T-cell (primary cell): ENCODE measurements around the gene CAMSAP3. TPM values are rescaled to one million over a fixed set of nuclear protein-coding genes. Genes with fewer than 3 reads are reported as not detected.

Experiments used
- ATAC-seq, 4 experiments: fragments of 200-7000 bp in 3 of 4; fragments of 150-1000 bp in 1 of 4; cut with Tn5 transposase; replicated peaks in 1 of 4; 1 replicate in 3 of 4; 2 replicates in 1 of 4; pipeline ENCODE4 v1.10.0; 2021; ENCODE audit warnings: moderate library complexity in 3 of 4, mild to moderate bottlenecking in 2 of 4, moderate number of reproducible peaks in 1 of 4
- CTCF ChIA-PET, 2 donors: fragments of 300-600 bp; sonication (Branson Sonifier 250); formaldehyde crosslinking; loops; one replicate each; lab custom pipeline; 2022; ENCODE audit warnings: antibody characterized with exemption in 2 of 2; lab: Charles Lee
- POLR2A ChIA-PET, 2 donors: fragments of 300-600 bp; sonication (Branson Sonifier 250); formaldehyde crosslinking; loops; one replicate each; lab custom pipeline; 2022; ENCODE audit warnings: antibody characterized with exemption in 2 of 2; lab: Charles Lee
- DNase-seq, 35 experiments: peaks; one replicate each; pipeline versions ENCODE4 v3.0.0 to v3.0.0-alpha.2; 2013 to 2023
- H3K27ac ChIP-seq: one replicate; pipeline ENCODE4 v1.5.1; 2013; ENCODE audit warnings: low read length
- H3K27me3 ChIP-seq, 2 experiments: replicated peaks in 1 of 2; 1 replicate in 1 of 2; 2 replicates in 1 of 2; pipeline versions ENCODE4 v1.6.1 to v1.7.0; 2013; ENCODE audit warnings: low read length in 1 of 2, mixed read lengths in 1 of 2; ENCODE audit not compliant: control insufficient read depth in 2 of 2, insufficient read depth in 2 of 2; ENCODE audit errors: extremely low read depth in 1 of 2
- H3K36me3 ChIP-seq, 2 donors: 1 replicate in 1 of 2; 2 replicates in 1 of 2; pipeline versions ENCODE4 v1.6.1 to v1.7.0; 2013; ENCODE audit warnings: low read length in 1 of 2; ENCODE audit not compliant: control insufficient read depth in 2 of 2, insufficient read depth in 1 of 2; ENCODE audit errors: extremely low read depth in 1 of 2
- H3K4me1 ChIP-seq, 2 experiments: 1 replicate in 1 of 2; 2 replicates in 1 of 2; pipeline versions ENCODE4 v1.6.1 to v1.7.0; 2013; ENCODE audit warnings: low read length in 2 of 2, mixed read lengths in 1 of 2; ENCODE audit not compliant: insufficient read depth in 2 of 2, control insufficient read depth in 1 of 2; ENCODE audit errors: extremely low read depth in 1 of 2
- H3K4me3 ChIP-seq, 2 donors: 1 replicate in 1 of 2; 2 replicates in 1 of 2; pipeline versions ENCODE4 v1.5.1 to v1.7.0; 2013; ENCODE audit warnings: mild to moderate bottlenecking in 2 of 2, low read length in 1 of 2, moderate library complexity in 1 of 2; ENCODE audit not compliant: control insufficient read depth in 1 of 2; ENCODE audit errors: extremely low read depth in 1 of 2
- H3K9me3 ChIP-seq: 2 replicates; pipeline ENCODE4 v1.7.0; 2013
- H3K27ac Mint-ChIP-seq, 2 donors: one replicate each; pipeline ENCODE4 v1.8.0; 2020 to 2021; ENCODE audit warnings: mild to moderate bottlenecking in 2 of 2, mixed read lengths in 2 of 2
- H3K27me3 Mint-ChIP-seq, 2 donors: one replicate each; pipeline ENCODE4 v1.8.0; 2021 to 2022; ENCODE audit warnings: mixed read lengths in 2 of 2
- H3K36me3 Mint-ChIP-seq: one replicate; pipeline ENCODE4 v1.8.0; 2021; ENCODE audit warnings: mixed read lengths
- H3K4me1 Mint-ChIP-seq, 3 donors: one replicate each; pipeline ENCODE4 v1.8.0; 2020 to 2022; ENCODE audit warnings: mixed read lengths in 3 of 3, mild to moderate bottlenecking in 1 of 3
- H3K4me3 Mint-ChIP-seq, 3 donors: one replicate each; pipeline ENCODE4 v1.8.0; 2020 to 2022; ENCODE audit warnings: mild to moderate bottlenecking in 3 of 3, mixed read lengths in 3 of 3, moderate library complexity in 3 of 3
- H3K9me3 Mint-ChIP-seq, 3 donors: one replicate each; pipeline ENCODE4 v1.8.0; 2020 to 2022; ENCODE audit warnings: mixed read lengths in 3 of 3
- WGBS: methylation state at CpG from one replicate; pipeline ENCODE4 v1.1.5; 2013; ENCODE audit warnings: missing lambda C conversion rate; ENCODE audit not compliant: insufficient coverage; 5-methylcytosine and 5-hydroxymethylcytosine counted together
- total RNA-seq, 35 experiments: library from RNA in 6 of 35; stranded (reverse) in 6 of 35; fragments of 120-200 nt in 1 of 35; gene quantifications; one replicate each; pipeline versions ENCODE4 v1.2.1 to v1.2.4 and lab custom pipeline; 2013 to 2026

Gene CAMSAP3
- total RNA-seq, 5 donors from 2014 or later (not counting 1 experiment from before 2014, with no cell fraction given), result 0.47 to 1.3 (median 0.51) TPM

GRCh38 chr19:7600721-7601120 lies 5.1 kb downstream of the CAMSAP3 start:
- Mint-ChIP-seq H3K4me1 (peaks cover 0 to 5% (median 2%) of the 10 kb centered on the region in 3 donors), H3K27me3 (peaks cover 36 to 38% of the 10 kb centered on the region in 2 donors)
- no peak for ATAC-seq

GRCh38 chr19:7602240-7602934 lies 6.7 kb downstream of the CAMSAP3 start:
- Mint-ChIP-seq H3K4me1 (peaks cover 0 to 11% (median 0%) of the 10 kb centered on the region in 3 donors), H3K27ac (no peak overlapping the region), H3K9me3 (no peaks in the 10 kb centered on the region), H3K4me3 (no peak overlapping the region), H3K27me3 (peaks cover 33 to 34% of the 10 kb centered on the region in 2 donors), H3K36me3 (no peaks in the 10 kb centered on the region)
- POLR2A ChIA-PET, result no interaction called here
- H3K27me3 ChIP-seq, result peaks cover 2 to 54% of the 10 kb centered on the region in 2 experiments
- WGBS, result 45% methylated on average over 11 of the region's 15 CpGs
- H3K4me1 ChIP-seq, result peaks cover 4 to 7% of the 10 kb centered on the region in 2 experiments
- H3K27ac ChIP-seq, result no peak overlapping the region
- no peaks in the 10 kb centered on the region for H3K36me3 ChIP-seq
- H3K4me3 ChIP-seq, result no peak overlapping the region
- DNase-seq, result no peak
- CTCF ChIA-PET, result no interaction called here
- H3K9me3 ChIP-seq, result no peaks in the 10 kb centered on the region
- no peak for ATAC-seq

More at GRCh38 chr19:7600721-7601120, 5.1 kb downstream of the CAMSAP3 start:
- no peak overlapping the region for H3K27ac ChIP-seq
- H3K4me1 ChIP-seq, result peaks cover 0 to 12% of the 10 kb centered on the region in 2 experiments
- CTCF ChIA-PET, result no interaction called here
- Mint-ChIP-seq H3K27ac (no peak overlapping the region), H3K36me3 (no peaks in the 10 kb centered on the region), H3K9me3 (no peaks in the 10 kb centered on the region), H3K4me3 (no peak overlapping the region)
- peaks cover 2 to 54% of the 10 kb centered on the region in 2 experiments for H3K27me3 ChIP-seq
- DNase-seq, result no peak
- POLR2A ChIA-PET, result interaction anchor here in 1 of 2 donors (0.6 kb wide), 1 partner anchor 1614 kb away, joined by 10 read pairs; no protein-coding TSS in a partner anchor
- H3K4me3 ChIP-seq, result no peak overlapping the region
- H3K36me3 ChIP-seq, result no peaks in the 10 kb centered on the region
- H3K9me3 ChIP-seq, result no peaks in the 10 kb centered on the region

- Mint-ChIP-seq H3K4me1 (peaks cover 0 to 11% (median 0%) of the 10 kb centered on the region in 3 donors), H3K9me3 (no peaks in the 10 kb centered on the region), H3K36me3 (no peaks in the 10 kb centered on the region), H3K27ac (no peak overlapping the region), H3K27me3 (peaks cover 27 to 28% of the 10 kb centered on the region in 2 donors), H3K4me3 (no peak overlapping the region)
- Histone ChIP-seq H3K36me3 (no peaks in the 10 kb centered on the region), H3K4me1 (peaks cover 5 to 7% of the 10 kb centered on the region in 2 experiments), H3K9me3 (no peaks in the 10 kb centered on the region), H3K27me3 (peaks cover 2 to 54% of the 10 kb centered on the region in 2 experiments), H3K27ac (no peak overlapping the region), H3K4me3 (no peak overlapping the region)
- WGBS, result 70% methylated on average over 4 of the region's 11 CpGs
- POLR2A ChIA-PET, result no interaction called here
- CTCF ChIA-PET, result interaction anchor here in 1 of 2 donors (0.6 kb wide), 1 partner anchor 30 kb away, joined by 10 read pairs; no protein-coding TSS in a partner anchor
- ATAC-seq (no peak), DNase-seq (no peak)
Measured at GRCh38 chr19:7602935-7603497, 7.4 kb downstream of the CAMSAP3 start.

GRCh38 chr19:7603919-7604318 lies 8.3 kb downstream of the CAMSAP3 start:
- Histone ChIP-seq H3K4me3 (no peak overlapping the region), H3K27ac (no peak overlapping the region), H3K4me1 (peaks cover 5 to 7% of the 10 kb centered on the region in 2 experiments), H3K9me3 (no peaks in the 10 kb centered on the region), H3K27me3 (peaks cover 0 to 48% of the 10 kb centered on the region in 2 experiments), H3K36me3 (no peaks in the 10 kb centered on the region)
- DNase-seq (no peak), ATAC-seq (no peak)
- ChIA-PET CTCF (no interaction called here), POLR2A (no interaction called here)
- Mint-ChIP-seq H3K4me3 (no peak overlapping the region), H3K9me3 (no peaks in the 10 kb centered on the region), H3K4me1 (peaks cover 0 to 11% (median 0%) of the 10 kb centered on the region in 3 donors), H3K27ac (no peak overlapping the region), H3K27me3 (peaks cover 19 to 23% of the 10 kb centered on the region in 2 donors), H3K36me3 (no peaks in the 10 kb centered on the region)
- WGBS, result 93% methylated on average over 9 of the region's 9 CpGs

GRCh38 chr19:7605490-7606222 lies 10.0 kb downstream of the CAMSAP3 start:
- CTCF ChIA-PET, result interaction anchor here in 1 of 2 donors (0.6 kb wide), 2 partner anchors 37 to 521 kb away, joined by 4 to 5 read pairs; no protein-coding TSS in a partner anchor
- H3K4me3 Mint-ChIP-seq, result no peak overlapping the region
- H3K36me3 Mint-ChIP-seq, result no peaks in the 10 kb centered on the region
- ATAC-seq (peak in 2 of 4 experiments; percentile 23 to 64), DNase-seq (peak in 11 of 35 experiments; percentile 18 to 41 (median 23))
- no peak overlapping the region for H3K27ac Mint-ChIP-seq
- peaks cover 18 to 23% of the 10 kb centered on the region in 2 donors for H3K27me3 Mint-ChIP-seq
- H3K4me3 ChIP-seq, result no peak overlapping the region
- H3K4me1 Mint-ChIP-seq, result peaks cover 0 to 11% (median 0%) of the 10 kb centered on the region in 3 donors
- POLR2A ChIA-PET, result interaction anchor here in 1 of 2 donors (0.6 kb wide), 1 partner anchor 15 kb away, joined by 7 read pairs; no protein-coding TSS in a partner anchor
- 67% methylated on average over 8 of the region's 14 CpGs for WGBS
- no peak overlapping the region for H3K27ac ChIP-seq
- no peaks in the 10 kb centered on the region for H3K36me3 ChIP-seq
- no peaks in the 10 kb centered on the region for H3K9me3 ChIP-seq
- no peaks in the 10 kb centered on the region for H3K9me3 Mint-ChIP-seq
- peaks cover 0 to 47% of the 10 kb centered on the region in 2 experiments for H3K27me3 ChIP-seq
- peaks cover 5 to 7% of the 10 kb centered on the region in 2 experiments for H3K4me1 ChIP-seq

- peaks cover 0 to 47% of the 10 kb centered on the region in 2 experiments for H3K27me3 ChIP-seq
- Mint-ChIP-seq H3K27ac (no peak overlapping the region), H3K4me3 (no peak overlapping the region), H3K9me3 (no peaks in the 10 kb centered on the region), H3K4me1 (peaks cover 0 to 11% (median 0%) of the 10 kb centered on the region in 3 donors), H3K27me3 (peaks cover 18 to 23% of the 10 kb centered on the region in 2 donors), H3K36me3 (no peaks in the 10 kb centered on the region)
- no peak overlapping the region for H3K27ac ChIP-seq
- 88% methylated on average over 8 of the region's 17 CpGs for WGBS
- ATAC-seq, result no peak
- CTCF ChIA-PET, result interaction anchor here in 1 of 2 donors (0.6 kb wide), 2 partner anchors 38 to 522 kb away, joined by 4 to 5 read pairs; no protein-coding TSS in a partner anchor
- DNase-seq, result no peak
- no peak overlapping the region for H3K4me3 ChIP-seq
- H3K36me3 ChIP-seq, result no peaks in the 10 kb centered on the region
- peaks cover 5 to 7% of the 10 kb centered on the region in 2 experiments for H3K4me1 ChIP-seq
- POLR2A ChIA-PET, result interaction anchor here in 1 of 2 donors (0.6 kb wide), 1 partner anchor 14 kb away, joined by 7 read pairs; no protein-coding TSS in a partner anchor
- H3K9me3 ChIP-seq, result no peaks in the 10 kb centered on the region
Measured at GRCh38 chr19:7606289-7606688, 10.6 kb downstream of the CAMSAP3 start.
